HEK293 (cell line): ENCODE results near the gene FBXO10.
A peak's percentile ranks its signal among the peaks of the same experiment; 100 is the strongest.

Source experiments
- AEBP2 ChIP-seq: fragments of 450-650 bp; formaldehyde crosslinking; IDR thresholded peaks from 2 replicates; pipeline ENCODE4 v1.5.1; 2016; ENCODE audit warnings: missing biosample characterization, missing genetic modification characterization, borderline replicate concordance
- ATF2 ChIP-seq: fragments of 450-650 bp; formaldehyde crosslinking; IDR thresholded peaks from 2 replicates; pipeline ENCODE4 v1.5.1; 2016; ENCODE audit warnings: missing biosample characterization, missing genetic modification characterization, low read depth
- GFI1B ChIP-seq: fragments of 450-650 bp; formaldehyde crosslinking; IDR thresholded peaks from 2 replicates; pipeline ENCODE4 v1.5.1; 2016; ENCODE audit warnings: missing biosample characterization, missing genetic modification characterization
- KLF9 ChIP-seq: fragments of 450-650 bp; formaldehyde crosslinking; IDR thresholded peaks from 2 replicates; pipeline ENCODE4 v1.5.1; 2016; ENCODE audit warnings: missing biosample characterization, missing genetic modification characterization, low read depth
- MZF1 ChIP-seq: fragments of 450-650 bp; formaldehyde crosslinking; IDR thresholded peaks from 2 replicates; pipeline ENCODE4 v1.5.1; 2017; ENCODE audit warnings: missing biosample characterization, missing genetic modification characterization, borderline replicate concordance
- PRDM2 ChIP-seq: fragments of 450-650 bp; formaldehyde crosslinking; IDR thresholded peaks from 2 replicates; pipeline ENCODE4 v1.5.1; 2016; ENCODE audit warnings: missing biosample characterization, missing genetic modification characterization, borderline replicate concordance
- YY2 ChIP-seq: fragments of 450-650 bp; formaldehyde crosslinking; IDR thresholded peaks from 2 replicates; pipeline ENCODE4 v1.5.1; 2016; ENCODE audit warnings: missing biosample characterization, missing genetic modification characterization
- ZBTB20 ChIP-seq: fragments of 450-650 bp; formaldehyde crosslinking; IDR thresholded peaks from 2 replicates; pipeline ENCODE4 v1.5.1; 2016; ENCODE audit warnings: missing biosample characterization, missing genetic modification characterization
- ZBTB7A ChIP-seq: fragments of 450-650 bp; formaldehyde crosslinking; IDR thresholded peaks from 2 replicates; pipeline ENCODE4 v1.5.1; 2016; ENCODE audit warnings: low read depth, missing biosample characterization, missing genetic modification characterization
- ZFP3 ChIP-seq: fragments of 450-650 bp; formaldehyde crosslinking; IDR thresholded peaks from 2 replicates; pipeline ENCODE4 v1.5.1; 2016; ENCODE audit warnings: low read depth, missing biosample characterization, missing genetic modification characterization
- ZNF140 ChIP-seq: fragments of 450-650 bp; formaldehyde crosslinking; IDR thresholded peaks from 2 replicates; pipeline ENCODE4 v1.5.1; 2016; ENCODE audit warnings: missing biosample characterization, missing genetic modification characterization
- ZNF16 ChIP-seq: fragments of 450-650 bp; formaldehyde crosslinking; IDR thresholded peaks from 2 replicates; pipeline ENCODE4 v1.5.1; 2016; ENCODE audit warnings: low read depth, missing biosample characterization, missing genetic modification characterization
- ZNF175 ChIP-seq: fragments of 450-650 bp; formaldehyde crosslinking; IDR thresholded peaks from 2 replicates; pipeline ENCODE4 v1.5.1; 2016; ENCODE audit warnings: missing biosample characterization, missing genetic modification characterization
- ZNF274 ChIP-seq, 2 experiments: fragments of 200-500 bp in 1 of 2; fragments of 450-650 bp in 1 of 2; sonication (Bioruptor generic) in 1 of 2; formaldehyde crosslinking in 1 of 2; IDR thresholded peaks; 2 replicates each; pipeline versions ENCODE4 v1.5.1 to v1.6.1; 2014 to 2016; ENCODE audit warnings: borderline replicate concordance in 1 of 2, inconsistent platforms in 1 of 2, low read length in 1 of 2, missing biosample characterization in 1 of 2, missing genetic modification characterization in 1 of 2
- ZNF280D ChIP-seq: fragments of 450-650 bp; formaldehyde crosslinking; IDR thresholded peaks from 2 replicates; pipeline ENCODE4 v1.5.1; 2016; ENCODE audit warnings: missing biosample characterization, missing genetic modification characterization
- ZNF398 ChIP-seq: fragments of 450-650 bp; formaldehyde crosslinking; IDR thresholded peaks from 2 replicates; pipeline ENCODE4 v1.5.1; 2017; ENCODE audit warnings: missing biosample characterization, missing genetic modification characterization
- ZNF529 ChIP-seq: fragments of 450-650 bp; formaldehyde crosslinking; IDR thresholded peaks from 2 replicates; pipeline ENCODE4 v1.5.1; 2017; ENCODE audit warnings: missing genetic modification characterization, missing biosample characterization; ENCODE audit not compliant: insufficient replicate concordance
- ZNF692 ChIP-seq: fragments of 450-650 bp; formaldehyde crosslinking; IDR thresholded peaks from 2 replicates; pipeline ENCODE4 v1.5.1; 2016; ENCODE audit warnings: missing biosample characterization, missing genetic modification characterization
- ZNF768 ChIP-seq: fragments of 450-650 bp; formaldehyde crosslinking; IDR thresholded peaks from 2 replicates; pipeline ENCODE4 v1.5.1; 2018; ENCODE audit warnings: missing biosample characterization, mild to moderate bottlenecking, missing genetic modification characterization
- ZNF830 ChIP-seq: fragments of 450-650 bp; IDR thresholded peaks from 2 replicates; pipeline ENCODE4 v1.5.0; 2018; ENCODE audit warnings: missing biosample characterization, missing genetic modification characterization, low read depth, mild to moderate bottlenecking, moderate library complexity
- ZSCAN5A ChIP-seq: fragments of 450-650 bp; formaldehyde crosslinking; IDR thresholded peaks from 2 replicates; pipeline ENCODE4 v1.5.1; 2016; ENCODE audit warnings: missing biosample characterization, missing genetic modification characterization

Gene FBXO10

GRCh38 chr9:37466037-37466709, 110.0 kb downstream of the FBXO10 start (continued):
- TF ChIP-seq MZF1 (tag by site-specific recombination) (no peak), ZNF16 (tag by site-specific recombination) (no peak), ZFP3 (tag by site-specific recombination) (no peak), ZNF398 (no peak), ZNF830 (tag by site-specific recombination) (no peak), ZNF692 (tag by site-specific recombination) (no peak), YY2 (tag by site-specific recombination) (no peak), ZNF529 (tag by site-specific recombination) (no peak), ZNF140 (tag by site-specific recombination) (no peak), ZBTB7A (no peak), GFI1B (no peak), KLF9 (tag by site-specific recombination) (peak; percentile 61), ZBTB20 (peak; percentile 81), AEBP2 (tag by site-specific recombination) (no peak), ZNF280D (tag by site-specific recombination) (no peak), ZNF175 (tag by site-specific recombination) (no peak), ATF2 (tag by site-specific recombination) (no peak), ZNF274 (IDR thresholded peaks at IDR 0.05; ENCODE audit: low read length) (no peak), ZNF274 (tag by site-specific recombination; IDR thresholded peaks at IDR 0.05; ENCODE audit: borderline replicate concordance) (no peak), ZNF768 (tag by site-specific recombination) (no peak), PRDM2 (tag by site-specific recombination) (no peak), ZSCAN5A (tag by site-specific recombination) (no peak)
